Heart right ventricle (tissue), 16 donors: ENCODE measurements around the gene PLXDC2. TPM values are rescaled to one million over a fixed set of nuclear protein-coding genes. Genes with fewer than 3 reads are reported as not detected.

ENCODE experiments used
- ATAC-seq, 8 donors: fragments of 200-7000 bp; cut with Tn5 transposase; one replicate each; pipeline ENCODE4 v1.9.1; 2020; ENCODE audit warnings: mild to moderate bottlenecking in 8 of 8, moderate library complexity in 8 of 8, moderate number of reproducible peaks in 1 of 8
- DNase-seq, 2 donors: peaks; one replicate each; pipeline ENCODE4 v3.0.0-alpha.2; 2020
- H3K27ac ChIP-seq, 10 donors: fragments of 200-600 bp; sonication (generic) in 2 of 10; one replicate each; pipeline versions ENCODE4 v1.5.0 to v1.8.0; 2020 to 2022; ENCODE audit warnings: mild to moderate bottlenecking in 3 of 10
- H3K27me3 ChIP-seq, 7 donors: fragments of 200-600 bp; one replicate each; pipeline ENCODE4 v1.8.0; 2021 to 2022; ENCODE audit warnings: mild to moderate bottlenecking in 2 of 7
- H3K36me3 ChIP-seq, 9 donors: fragments of 200-600 bp; sonication (generic) in 1 of 9; one replicate each; pipeline versions ENCODE4 v1.5.0 to v1.8.0; 2020 to 2022; ENCODE audit warnings: mild to moderate bottlenecking in 2 of 9
- H3K4me1 ChIP-seq, 9 donors: fragments of 200-600 bp; sonication (generic) in 1 of 9; one replicate each; pipeline versions ENCODE4 v1.5.0 to v1.8.0; 2020 to 2022; ENCODE audit warnings: mild to moderate bottlenecking in 4 of 9
- H3K4me3 ChIP-seq, 10 donors: fragments of 200-600 bp; sonication (generic) in 2 of 10; one replicate each; pipeline versions ENCODE4 v1.5.0 to v1.8.0; 2020 to 2022; ENCODE audit warnings: mild to moderate bottlenecking in 7 of 10, moderate library complexity in 2 of 10
- H3K9me3 ChIP-seq, 11 donors: fragments of 200-600 bp in 10 of 11; sonication (generic) in 2 of 11; one replicate each; pipeline versions ENCODE4 v1.5.0 to v1.8.0; 2013 to 2022; ENCODE audit warnings: mild to moderate bottlenecking in 2 of 11, control low read depth in 1 of 11, moderate library complexity in 1 of 11
- WGBS, 2 donors: extraction: QIAGEN DNeasy Blood & Tissue Kit; methylation state at CpG; one replicate each; pipeline ENCODE4 v1.1.7; 2013; ENCODE audit warnings: inconsistent platforms in 1 of 2; 5-methylcytosine and 5-hydroxymethylcytosine counted together
- intact Hi-C, 10 donors: fragments of 100-400 bp; cut with DNase I; formaldehyde crosslinking; loops; one replicate each; pipeline versions ENCODE4 v1.11.1 to v1.14.2; 2022
- polyA plus RNA-seq, 2 donors: library from polyadenylated mRNA; stranded (reverse); fragments of 200-250 nt; gene quantifications; one replicate each; pipeline ENCODE4 v1.2.3, GENCODE V29; 2013
- total RNA-seq, 10 donors: library from RNA; stranded (reverse); fragmentation: NEBNext Ultra II Directional in 3 of 10; extraction: Animal tissue kit (Norgen Biotek cat#: 25700) in 3 of 10; gene quantifications; one replicate each; pipeline versions ENCODE4 v1.2.1 to v1.2.4, GENCODE V29; 2021 to 2023
- TF ChIP-seq, protein P1 (sequence below), 9 donors: fragments of 200-600 bp; sonication (generic) in 2 of 9; IDR thresholded peaks; one replicate each; pipeline versions ENCODE4 v1.5.0 to v1.8.0; 2021 to 2022; ENCODE audit warnings: antibody characterized with exemption in 9 of 9, mild to moderate bottlenecking in 5 of 9, moderate library complexity in 1 of 9
- donor health status: Arrhythmogenic right ventricular cardiomyopathy.
- donor health status: ischemic (EF 13 %, LVEDD 7.1; RV severe dilation, severe dysfunction).
- donor health status: healthy with polysubstance abuse.
- donor health status: DM: no; HTN: yes; CAD: no.
- donor health status: DM: no; HTN: no; CAD: no.
- donor health status: ischemic (EF 25% LVEDD 6.9; RV normal size, moderate dysfunction).
- donor health status: ischemic (EF 25% LVEDD 5.7; RV mildly dilated, moderate dysfunction).
- donor health status: healthy.
- donor health status: DM: yes; HTN: yes; CAD: no.
- donor health status: Ischemic cardiomyopathy.
- donor health status: ischemic (EF 35%, LVEDD 5.7; RV mildly dilated, moderate dysfunction).
- donor health status: nonischemic (EF 11% LVEDD 7.7; RV severe dilation, severe dysfunction).
- donor health status: DM: yes; HTN: yes; CAD: no.
- donor health status: PGD.
- donor health status: ischemic (EF 29% LVEDD 5.4; RV normal size, mild dysfunction).
- donor health status: nonischemic (EF 23%, LVEDD 6.1; RV moderate dilation, normal function).

Gene PLXDC2
- total and polyA plus RNA-seq, 12 donors = 4.6 to 26.8 (median 16.9) TPM

DNA sequence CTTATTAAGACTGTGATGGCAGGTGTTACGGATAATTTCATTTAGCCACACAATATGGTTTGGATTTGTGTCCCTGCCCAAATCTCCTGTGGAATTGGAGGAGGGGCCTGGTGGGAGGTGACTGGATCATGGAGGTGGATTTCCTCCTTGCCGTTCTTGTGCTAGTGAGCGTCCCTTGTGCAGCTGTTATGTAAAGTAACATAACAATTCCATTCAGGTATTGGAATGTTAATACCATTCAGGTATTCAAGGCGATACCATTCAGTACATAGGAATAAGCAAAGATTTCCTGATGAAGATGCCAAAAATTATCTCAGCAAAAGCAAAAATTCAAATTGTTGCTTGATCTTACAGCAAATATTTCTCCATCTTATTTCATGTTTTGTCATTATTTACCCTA lies 32.5 kb upstream of the PLXDC2 start:
- intact Hi-C loops = no loop called here
- TF ChIP-seq, protein P1, sequence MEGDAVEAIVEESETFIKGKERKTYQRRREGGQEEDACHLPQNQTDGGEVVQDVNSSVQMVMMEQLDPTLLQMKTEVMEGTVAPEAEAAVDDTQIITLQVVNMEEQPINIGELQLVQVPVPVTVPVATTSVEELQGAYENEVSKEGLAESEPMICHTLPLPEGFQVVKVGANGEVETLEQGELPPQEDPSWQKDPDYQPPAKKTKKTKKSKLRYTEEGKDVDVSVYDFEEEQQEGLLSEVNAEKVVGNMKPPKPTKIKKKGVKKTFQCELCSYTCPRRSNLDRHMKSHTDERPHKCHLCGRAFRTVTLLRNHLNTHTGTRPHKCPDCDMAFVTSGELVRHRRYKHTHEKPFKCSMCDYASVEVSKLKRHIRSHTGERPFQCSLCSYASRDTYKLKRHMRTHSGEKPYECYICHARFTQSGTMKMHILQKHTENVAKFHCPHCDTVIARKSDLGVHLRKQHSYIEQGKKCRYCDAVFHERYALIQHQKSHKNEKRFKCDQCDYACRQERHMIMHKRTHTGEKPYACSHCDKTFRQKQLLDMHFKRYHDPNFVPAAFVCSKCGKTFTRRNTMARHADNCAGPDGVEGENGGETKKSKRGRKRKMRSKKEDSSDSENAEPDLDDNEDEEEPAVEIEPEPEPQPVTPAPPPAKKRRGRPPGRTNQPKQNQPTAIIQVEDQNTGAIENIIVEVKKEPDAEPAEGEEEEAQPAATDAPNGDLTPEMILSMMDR (IDR thresholded peaks at IDR 0.05) = no peak
- no peak overlapping the region for H3K27ac ChIP-seq
- H3K27me3 ChIP-seq = no peaks in the 10 kb centered on the region
- no peaks in the 10 kb centered on the region for H3K36me3 ChIP-seq
- ATAC-seq (no peak), DNase-seq (no peak)
- 93 to 94% methylated on average over 4 of the region's 4 CpGs for WGBS, 2 donors
- H3K4me1 ChIP-seq = peaks cover 0 to 8% (median 0%) of the 10 kb centered on the region in 9 donors
- no peak overlapping the region for H3K4me3 ChIP-seq
- no peaks in the 10 kb centered on the region for H3K9me3 ChIP-seq

DNA sequence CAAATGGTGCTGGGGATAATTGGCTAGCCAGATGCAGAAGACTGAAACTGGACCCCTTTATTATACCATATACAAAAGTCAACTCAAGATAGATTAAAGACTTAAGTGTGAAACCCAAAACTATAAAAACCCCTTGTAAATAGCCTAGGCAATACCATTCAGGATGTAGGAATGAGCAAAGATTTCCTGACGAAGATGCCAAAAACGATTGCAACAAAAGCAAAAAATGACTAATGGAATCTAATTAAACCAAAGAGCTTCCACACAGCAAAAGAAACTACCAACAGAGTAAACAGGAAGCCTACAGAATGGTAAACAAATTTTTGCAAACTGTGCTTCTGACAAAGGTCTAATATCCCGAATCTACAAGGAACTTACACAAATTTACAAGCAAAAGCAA lies 30.9 kb upstream of the PLXDC2 start:
- H3K36me3 ChIP-seq = no peaks in the 10 kb centered on the region
- no peaks in the 10 kb centered on the region for H3K27me3 ChIP-seq
- H3K27ac ChIP-seq = no peak overlapping the region
- TF ChIP-seq, protein P1 (IDR thresholded peaks at IDR 0.05) = no peak
- 56 to 77% methylated on average over 3 of the region's 3 CpGs for WGBS, 2 donors
- H3K4me3 ChIP-seq = no peak overlapping the region
- no peak for ATAC-seq
- DNase-seq = no peak
- H3K4me1 ChIP-seq = peaks cover 0 to 8% (median 0%) of the 10 kb centered on the region in 9 donors
- intact Hi-C loops = no loop called here
- no peaks in the 10 kb centered on the region for H3K9me3 ChIP-seq

DNA sequence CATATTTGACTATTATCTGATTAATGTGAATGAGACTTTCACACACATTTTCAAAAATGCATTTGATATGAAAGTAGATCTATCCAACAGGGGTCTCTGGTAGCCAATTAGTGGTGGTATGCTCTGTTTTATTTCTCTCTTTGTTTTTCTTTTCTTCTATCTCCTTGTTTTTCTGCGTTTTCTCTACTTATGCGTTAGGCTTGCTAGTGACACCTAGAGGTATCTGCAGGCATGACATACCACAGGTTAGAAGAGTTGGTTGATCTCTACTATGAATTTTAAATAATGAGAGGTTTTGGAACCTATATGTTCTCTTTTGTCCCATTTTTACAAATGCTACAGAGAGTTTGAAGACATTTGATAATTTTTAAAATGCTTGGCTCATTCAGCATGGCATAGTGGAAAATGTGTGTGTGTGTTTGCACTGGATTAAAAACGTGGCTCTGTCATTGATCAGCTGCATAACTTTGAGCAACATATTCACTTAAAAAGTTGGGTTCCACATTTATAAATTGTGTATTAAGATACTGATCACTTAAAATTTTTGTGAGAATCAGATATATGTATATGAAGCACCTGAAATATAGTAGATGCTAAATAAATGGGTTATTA lies 28.1 kb upstream of the PLXDC2 start:
- Histone ChIP-seq H3K27me3 (no peaks in the 10 kb centered on the region), H3K4me3 (no peak overlapping the region), H3K9me3 (peaks cover 0 to 4% (median 0%) of the 10 kb centered on the region in 11 donors), H3K4me1 (peaks cover 0 to 8% (median 0%) of the 10 kb centered on the region in 9 donors), H3K27ac (no peak overlapping the region), H3K36me3 (no peaks in the 10 kb centered on the region)
- intact Hi-C loops = no loop called here
- TF ChIP-seq, protein P1 (IDR thresholded peaks at IDR 0.05) = peak; percentile 49 to 88 (median 75)
- DNase-seq (peak in 1 of 2 donors; percentile 14), ATAC-seq (no peak)
- WGBS, 2 donors = 6 to 19% methylated on average over 3 of the region's 3 CpGs

DNA sequence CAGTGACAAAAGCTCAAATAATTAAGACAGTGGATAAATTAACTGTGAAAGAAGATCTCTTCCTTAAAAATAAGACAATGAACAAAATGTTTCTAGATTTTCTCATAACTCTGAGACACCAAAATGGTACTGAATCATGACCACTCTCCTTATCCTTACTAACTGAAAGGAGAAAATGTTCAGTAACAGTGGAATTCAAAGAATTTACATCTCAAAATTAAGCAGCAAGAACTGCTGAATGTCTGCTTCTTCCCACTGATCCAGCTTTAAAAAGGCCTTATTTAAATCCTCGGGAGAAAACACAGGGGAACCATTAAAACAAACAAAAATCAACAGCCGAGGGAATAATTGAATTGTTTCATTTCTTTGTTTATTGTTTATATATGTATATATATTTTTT lies 27.3 kb upstream of the PLXDC2 start:
- intact Hi-C loops = no loop called here

More for the DNA sequence above, 27.3 kb upstream of the PLXDC2 start:
- Histone ChIP-seq H3K4me1 (peaks cover 0 to 8% (median 0%) of the 10 kb centered on the region in 9 donors), H3K27ac (no peak overlapping the region), H3K4me3 (no peak overlapping the region), H3K27me3 (no peaks in the 10 kb centered on the region), H3K36me3 (no peaks in the 10 kb centered on the region), H3K9me3 (peaks cover 0 to 4% (median 0%) of the 10 kb centered on the region in 11 donors)
- TF ChIP-seq, protein P1 (IDR thresholded peaks at IDR 0.05) = no peak
- WGBS, 2 donors = 76% methylated on average over 2 of the region's 2 CpGs
- ATAC-seq = no peak
- no peak for DNase-seq
